Activated T-cell treated with anti-CD3 and anti-CD28 coated beads, Interleukin-2, amount 50 U/mL, for 72 hours (primary cell): ENCODE data around the gene IBA57. TPM values are rescaled to one million over a fixed set of nuclear protein-coding genes. Genes with fewer than 3 reads are reported as not detected.

Source experiments
- ATAC-seq, 2 donors: fragments of 150-1000 bp; cut with Tn5 transposase; replicated peaks in 1 of 2; 2 replicates each; pipeline ENCODE4 v1.10.0; 2021; ENCODE audit warnings: moderate library complexity in 2 of 2, mild to moderate bottlenecking in 1 of 2
- DNase-seq, 2 donors: peaks; one replicate each; pipeline ENCODE4 v3.0.0; 2021 to 2022; ENCODE audit warnings: mixed read lengths in 1 of 2
- H3K27ac Mint-ChIP-seq: one replicate; pipeline ENCODE4 v1.8.0; 2022; ENCODE audit warnings: mild to moderate bottlenecking, moderate library complexity, mixed read lengths
- H3K27me3 Mint-ChIP-seq: one replicate; pipeline ENCODE4 v1.8.0; 2022; ENCODE audit warnings: low read depth, mixed read lengths
- H3K36me3 Mint-ChIP-seq, 2 donors: one replicate each; pipeline ENCODE4 v1.8.0; 2022; ENCODE audit warnings: mixed read lengths in 2 of 2, mild to moderate bottlenecking in 1 of 2; ENCODE audit not compliant: insufficient read depth in 2 of 2
- H3K4me1 Mint-ChIP-seq: one replicate; pipeline ENCODE4 v1.8.0; 2022; ENCODE audit warnings: low read depth, mixed read lengths
- H3K4me3 Mint-ChIP-seq, 2 donors: one replicate each; pipeline ENCODE4 v1.8.0; 2022; ENCODE audit warnings: mild to moderate bottlenecking in 2 of 2, mixed read lengths in 2 of 2, moderate library complexity in 2 of 2
- H3K9me3 Mint-ChIP-seq, 2 donors: one replicate each; pipeline ENCODE4 v1.8.0; 2022; ENCODE audit warnings: mixed read lengths in 2 of 2
- total RNA-seq, 2 donors: library from RNA; stranded (reverse); gene quantifications; one replicate each; pipeline ENCODE4 v1.2.3, GENCODE V29; 2022

The IBA57 gene
- total RNA-seq, result 1 to 10 TPM; 9.1 TPM

- Mint-ChIP-seq H3K36me3 (no peaks in the 10 kb centered on the region), H3K4me3 (peak within 1 kb of the TSS; percentile 84 to 87), H3K4me1 (peaks cover 30% of the 10 kb centered on the region), H3K9me3 (no peaks in the 10 kb centered on the region), H3K27ac (peak within 1 kb of the TSS; percentile 94), H3K27me3 (no peaks in the 10 kb centered on the region)
- DNase-seq (peak; percentile 99 to 100), ATAC-seq (peak; percentile 88 to 89)
Measured at GRCh38 chr1:228165372-228166169, at the start of gene IBA57. Gene IBA57 (plus strand): TSS chr1:228165804. CDS start chr1:228165817, 13 bp downstream.

GRCh38 chr1:228117335-228117734 lies 48.3 kb upstream of the IBA57 start:
- Mint-ChIP-seq H3K4me3 (no peak overlapping the region), H3K4me1 (peaks cover 14% of the 10 kb centered on the region), H3K27ac (no peak overlapping the region), H3K36me3 (peaks cover 0 to 5% of the 10 kb centered on the region in 2 donors), H3K9me3 (peaks cover 3 to 4% of the 10 kb centered on the region in 2 donors), H3K27me3 (peaks cover 2% of the 10 kb centered on the region)
- no peak for ATAC-seq
- DNase-seq, result no peak

- Mint-ChIP-seq H3K36me3 (peaks cover 0 to 5% of the 10 kb centered on the region in 2 donors), H3K27ac (no peak overlapping the region), H3K4me1 (peaks cover 14% of the 10 kb centered on the region)
Measured at GRCh38 chr1:228118040-228118439, 47.6 kb upstream of the IBA57 start.

GRCh38 chr1:228120351-228120750 lies 45.3 kb upstream of the IBA57 start:
- Mint-ChIP-seq H3K36me3 (peaks cover 0 to 5% of the 10 kb centered on the region in 2 donors), H3K9me3 (peaks cover 3 to 4% of the 10 kb centered on the region in 2 donors), H3K4me1 (peaks cover 14% of the 10 kb centered on the region), H3K27me3 (peaks cover 7% of the 10 kb centered on the region), H3K4me3 (peak overlapping the region; percentile 51 to 63), H3K27ac (no peak overlapping the region)
- DNase-seq, result no peak
- ATAC-seq, result no peak

More at GRCh38 chr1:228118040-228118439, 47.6 kb upstream of the IBA57 start:
- Mint-ChIP-seq H3K4me3 (no peak overlapping the region), H3K9me3 (peaks cover 3 to 4% of the 10 kb centered on the region in 2 donors), H3K27me3 (peaks cover 7% of the 10 kb centered on the region)
- DNase-seq, result no peak
- no peak for ATAC-seq

GRCh38 chr1:228120857-228121489 lies 44.6 kb upstream of the IBA57 start:
- DNase-seq (no peak), ATAC-seq (peak; percentile 51 to 56)
- peaks cover 0 to 5% of the 10 kb centered on the region in 2 donors for H3K36me3 Mint-ChIP-seq
- peaks cover 7% of the 10 kb centered on the region for H3K27me3 Mint-ChIP-seq
- H3K4me3 Mint-ChIP-seq, result peak overlapping the region; percentile 51 to 63
- H3K27ac Mint-ChIP-seq, result no peak overlapping the region
- peaks cover 14% of the 10 kb centered on the region for H3K4me1 Mint-ChIP-seq
- H3K9me3 Mint-ChIP-seq, result peaks cover 3 to 4% of the 10 kb centered on the region in 2 donors

GRCh38 chr1:228122921-228123441 lies 42.6 kb upstream of the IBA57 start:
- Mint-ChIP-seq H3K4me1 (peaks cover 14% of the 10 kb centered on the region), H3K9me3 (peaks cover 2% of the 10 kb centered on the region in 2 donors), H3K4me3 (no peak overlapping the region), H3K36me3 (peaks cover 0 to 2% of the 10 kb centered on the region in 2 donors), H3K27ac (no peak overlapping the region), H3K27me3 (peaks cover 13% of the 10 kb centered on the region)
- DNase-seq, result no peak
- no peak for ATAC-seq

- Mint-ChIP-seq H3K36me3 (no peaks in the 10 kb centered on the region), H3K4me3 (no peak overlapping the region), H3K9me3 (no peaks in the 10 kb centered on the region), H3K27ac (no peak overlapping the region), H3K27me3 (peaks cover 13% of the 10 kb centered on the region), H3K4me1 (peaks cover 14% of the 10 kb centered on the region)
- ATAC-seq, result no peak
- no peak for DNase-seq
Measured at GRCh38 chr1:228123505-228123904, 42.1 kb upstream of the IBA57 start.

- H3K27ac Mint-ChIP-seq, result no peak overlapping the region
Measured at GRCh38 chr1:228125185-228125584, 40.4 kb upstream of the IBA57 start.

GRCh38 chr1:228131766-228132165 lies 33.8 kb upstream of the IBA57 start:
- H3K4me1 Mint-ChIP-seq, result peaks cover 11% of the 10 kb centered on the region
- H3K9me3 Mint-ChIP-seq, result no peaks in the 10 kb centered on the region
- H3K4me3 Mint-ChIP-seq, result no peak overlapping the region
- ATAC-seq, result no peak
- no peak overlapping the region for H3K27ac Mint-ChIP-seq
- H3K36me3 Mint-ChIP-seq, result no peaks in the 10 kb centered on the region
- H3K27me3 Mint-ChIP-seq, result peaks cover 18% of the 10 kb centered on the region
- no peak for DNase-seq

More at GRCh38 chr1:228125185-228125584, 40.4 kb upstream of the IBA57 start:
- DNase-seq (no peak), ATAC-seq (no peak)
- peaks cover 13% of the 10 kb centered on the region for H3K27me3 Mint-ChIP-seq
- H3K4me1 Mint-ChIP-seq, result peaks cover 9% of the 10 kb centered on the region
- no peak overlapping the region for H3K4me3 Mint-ChIP-seq
- H3K36me3 Mint-ChIP-seq, result no peaks in the 10 kb centered on the region
- H3K9me3 Mint-ChIP-seq, result no peaks in the 10 kb centered on the region

- H3K27me3 Mint-ChIP-seq, result peaks cover 18% of the 10 kb centered on the region
- no peak overlapping the region for H3K4me3 Mint-ChIP-seq
- no peak for ATAC-seq
- H3K4me1 Mint-ChIP-seq, result peaks cover 11% of the 10 kb centered on the region
- DNase-seq, result no peak
- H3K9me3 Mint-ChIP-seq, result no peaks in the 10 kb centered on the region
- no peaks in the 10 kb centered on the region for H3K36me3 Mint-ChIP-seq
- H3K27ac Mint-ChIP-seq, result no peak overlapping the region
Measured at GRCh38 chr1:228134591-228134990, 31.0 kb upstream of the IBA57 start.

GRCh38 chr1:228136901-228137300 lies 28.7 kb upstream of the IBA57 start:
- Mint-ChIP-seq H3K36me3 (peaks cover 3% of the 10 kb centered on the region in 2 donors), H3K4me3 (no peak overlapping the region), H3K9me3 (no peaks in the 10 kb centered on the region), H3K27me3 (peaks cover 18% of the 10 kb centered on the region), H3K27ac (no peak overlapping the region), H3K4me1 (peaks cover 10% of the 10 kb centered on the region)
- DNase-seq (no peak), ATAC-seq (no peak)

GRCh38 chr1:228139406-228139930 lies 26.1 kb upstream of the IBA57 start:
- ATAC-seq (no peak), DNase-seq (no peak)
- H3K36me3 Mint-ChIP-seq, result peaks cover 3% of the 10 kb centered on the region in 2 donors
- H3K27me3 Mint-ChIP-seq, result peaks cover 18% of the 10 kb centered on the region
- H3K4me3 Mint-ChIP-seq, result peak overlapping the region; percentile 98 to 100
- H3K27ac Mint-ChIP-seq, result peak overlapping the region; percentile 84
- no peaks in the 10 kb centered on the region for H3K9me3 Mint-ChIP-seq
- peaks cover 35% of the 10 kb centered on the region for H3K4me1 Mint-ChIP-seq
